Karpas-422 (cell line): ENCODE measurements around the gene CYP3A4. TPM values are rescaled to one million over a fixed set of nuclear protein-coding genes. Genes with fewer than 3 reads are reported as not detected.
"Not testable (repeated sequence)": the region's sequence is repeated elsewhere in the genome, so short reads cannot be mapped to it uniquely, and the experiment has no call there.

Experiments
- DNase-seq: peaks from one replicate; pipeline ENCODE4 v3.0.0-alpha.2; 2015
- H2AFZ ChIP-seq: fragments of 200-600 bp; sonication (generic); 2 replicates; pipeline ENCODE4 v1.6.1; 2014; ENCODE audit warnings: antibody characterized with exemption, low read length, mixed read lengths
- H3K27ac ChIP-seq: fragments of 200-600 bp; sonication (generic); 2 replicates; pipeline ENCODE4 v1.5.1; 2014; ENCODE audit warnings: mild to moderate bottlenecking, low read length, moderate library complexity
- H3K27me3 ChIP-seq: fragments of 200-600 bp; sonication (generic); 2 replicates; pipeline ENCODE4 v1.6.1; 2014; ENCODE audit warnings: low read length, mixed read lengths
- H3K36me3 ChIP-seq: fragments of 200-600 bp; sonication (generic); 2 replicates; pipeline ENCODE4 v1.6.1; 2014; ENCODE audit warnings: low read length, mixed read lengths; ENCODE audit not compliant: insufficient read depth
- H3K4me1 ChIP-seq: fragments of 200-600 bp; sonication (generic); 2 replicates; pipeline ENCODE4 v1.6.1; 2014; ENCODE audit warnings: mild to moderate bottlenecking, low read length, mixed read lengths
- H3K4me2 ChIP-seq: fragments of 200-600 bp; sonication (generic); 2 replicates; pipeline ENCODE4 v1.6.1; 2014; ENCODE audit warnings: low read length, low read depth, mild to moderate bottlenecking; ENCODE audit not compliant: poor library complexity, severe bottlenecking
- H3K4me3 ChIP-seq: fragments of 200-600 bp; sonication (generic); 2 replicates; pipeline ENCODE4 v1.5.1; 2014; ENCODE audit warnings: mild to moderate bottlenecking, antibody characterized with exemption, low read length, mixed read lengths
- H3K79me2 ChIP-seq: fragments of 200-600 bp; sonication (generic); 2 replicates; pipeline ENCODE4 v1.6.1; 2014; ENCODE audit warnings: mild to moderate bottlenecking, low read length, mixed read lengths
- H3K9ac ChIP-seq: fragments of 200-600 bp; sonication (generic); 2 replicates; pipeline ENCODE4 v1.6.0; 2014; ENCODE audit warnings: low read length
- H3K9me2 ChIP-seq: fragments of 200-600 bp; sonication (generic), shearing (Covaris generic); replicated peaks from 2 replicates; pipeline ENCODE4 v1.6.0; 2014; ENCODE audit warnings: mild to moderate bottlenecking, low read length, moderate library complexity; ENCODE audit not compliant: insufficient read depth
- H3K9me3 ChIP-seq: fragments of 300-700, 200-600 bp; sonication (generic); 2 replicates; pipeline ENCODE4 v1.6.1; 2014; ENCODE audit warnings: low read length, mixed read lengths
- H4K20me1 ChIP-seq: fragments of 200-600 bp; sonication (generic); 2 replicates; pipeline ENCODE4 v1.6.1; 2014; ENCODE audit warnings: mild to moderate bottlenecking, antibody characterized with exemption, low read length, low read depth; ENCODE audit not compliant: insufficient read depth
- total RNA-seq: library from RNA; depleted of rRNA; stranded (reverse); fragments of >200 nt; shearing (Covaris generic); gene quantifications from 2 replicates; pipeline ENCODE4 v1.2.3, GENCODE V29; 2014; ENCODE audit warnings: low replicate concordance

The CYP3A4 gene
- total RNA-seq, 1 experiment from 2014 or later, result not detected

- Histone ChIP-seq H3K9me2 (no peaks in the 10 kb centered on the region), H3K9ac (no peak overlapping the region), H3K4me3 (no peak overlapping the region), H3K36me3 (no peaks in the 10 kb centered on the region), H3K79me2 (no peaks in the 10 kb centered on the region), H3K9me3 (no peaks in the 10 kb centered on the region), H2AFZ (no peak overlapping the region), H3K4me2 (no peak overlapping the region), H4K20me1 (no peaks in the 10 kb centered on the region), H3K27me3 (no peaks in the 10 kb centered on the region), H3K4me1 (no peaks in the 10 kb centered on the region), H3K27ac (no peak overlapping the region)
- no peak for DNase-seq
Observed at GRCh38 chr7:99740573-99741440, 43.2 kb downstream of the CYP3A4 start.

DNA sequence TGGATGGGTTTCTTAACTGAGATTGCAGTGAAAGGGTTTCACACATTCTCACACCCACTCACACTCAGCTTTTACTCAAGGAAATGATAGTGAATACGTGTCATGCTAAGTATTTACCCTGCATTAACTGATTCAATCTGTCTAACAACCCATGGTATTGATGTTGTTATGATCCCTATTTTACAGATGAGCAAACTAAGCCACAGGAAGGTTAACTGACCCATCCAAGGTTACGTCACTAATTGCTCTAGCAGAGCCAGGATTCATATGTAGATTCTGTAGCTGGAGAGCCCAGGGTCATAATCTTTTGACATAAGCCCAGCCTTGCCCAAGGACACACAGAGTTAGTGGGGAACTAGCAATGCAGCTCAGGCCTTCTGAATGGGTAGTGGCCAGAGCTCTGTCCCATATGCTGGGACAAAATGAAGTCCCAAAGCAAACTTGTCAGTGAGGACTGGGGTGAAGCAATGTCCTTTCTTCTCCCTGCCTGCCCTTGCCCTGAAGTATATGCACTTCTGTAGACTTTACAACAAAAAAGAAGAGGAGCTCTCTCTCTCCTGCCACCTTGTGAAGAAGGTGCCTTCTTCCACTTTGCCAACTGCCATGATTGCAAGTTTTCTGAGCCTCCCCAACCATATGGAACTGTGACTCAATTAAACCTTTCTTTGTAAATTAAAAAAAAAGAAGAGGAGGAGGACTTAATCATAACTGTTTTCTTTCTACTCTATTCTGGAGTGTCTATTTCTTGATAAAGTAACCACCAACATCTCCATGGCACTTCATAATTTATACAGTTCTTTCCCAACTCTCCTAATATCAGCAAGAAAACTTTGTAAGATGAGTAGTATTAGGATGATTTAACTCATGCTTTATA is 44.0 kb downstream of the CYP3A4 start:
- Histone ChIP-seq H4K20me1 (no peaks in the 10 kb centered on the region), H3K4me1 (no peaks in the 10 kb centered on the region), H3K27me3 (no peaks in the 10 kb centered on the region), H3K9me3 (no peaks in the 10 kb centered on the region), H3K9me2 (no peaks in the 10 kb centered on the region), H3K4me2 (no peak overlapping the region), H3K27ac (no peak overlapping the region), H3K9ac (no peak overlapping the region), H3K4me3 (no peak overlapping the region), H3K36me3 (no peaks in the 10 kb centered on the region), H3K79me2 (no peaks in the 10 kb centered on the region), H2AFZ (no peak overlapping the region)
- no peak for DNase-seq

DNA sequence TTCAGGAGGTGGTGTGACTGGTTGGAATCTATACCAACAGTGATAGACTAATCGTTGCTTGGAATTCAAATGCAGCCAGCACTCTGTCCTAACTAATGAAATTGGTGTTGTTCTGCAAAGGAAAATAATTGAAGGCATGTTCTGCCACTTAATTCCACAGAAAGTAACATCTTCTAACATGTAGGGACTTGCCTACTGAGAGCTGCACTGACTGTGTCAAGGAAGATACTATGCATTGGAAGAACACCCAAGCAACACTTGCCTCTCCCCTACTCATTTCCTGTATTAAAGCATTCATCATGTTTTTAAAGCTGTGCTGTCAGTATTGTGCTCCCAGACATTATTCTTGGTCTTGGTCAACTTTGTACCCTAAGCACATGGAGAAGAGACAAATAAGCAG is 46.3 kb downstream of the CYP3A4 start:
- H3K4me3 ChIP-seq, result no peak overlapping the region
- no peaks in the 10 kb centered on the region for H3K9me2 ChIP-seq
- H2AFZ ChIP-seq, result no peak overlapping the region
- H3K36me3 ChIP-seq, result no peaks in the 10 kb centered on the region
- H3K27ac ChIP-seq, result no peak overlapping the region
- no peaks in the 10 kb centered on the region for H3K79me2 ChIP-seq
- H3K9me3 ChIP-seq, result no peaks in the 10 kb centered on the region
- no peak for DNase-seq
- no peak overlapping the region for H3K9ac ChIP-seq
- H3K27me3 ChIP-seq, result no peaks in the 10 kb centered on the region
- no peaks in the 10 kb centered on the region for H4K20me1 ChIP-seq
- H3K4me1 ChIP-seq, result no peaks in the 10 kb centered on the region
- no peak overlapping the region for H3K4me2 ChIP-seq

- not testable (repeated sequence) for H3K4me1 ChIP-seq, DNase-seq, H3K9me3 ChIP-seq, H3K4me3 ChIP-seq, H2AFZ ChIP-seq, H4K20me1 ChIP-seq, H3K9me2 ChIP-seq, H3K9ac ChIP-seq, H3K36me3 ChIP-seq, H3K79me2 ChIP-seq, H3K27me3 ChIP-seq, H3K4me2 ChIP-seq, H3K27ac ChIP-seq
Observed at GRCh38 chr7:99736667-99737066, 47.3 kb downstream of the CYP3A4 start.

DNA sequence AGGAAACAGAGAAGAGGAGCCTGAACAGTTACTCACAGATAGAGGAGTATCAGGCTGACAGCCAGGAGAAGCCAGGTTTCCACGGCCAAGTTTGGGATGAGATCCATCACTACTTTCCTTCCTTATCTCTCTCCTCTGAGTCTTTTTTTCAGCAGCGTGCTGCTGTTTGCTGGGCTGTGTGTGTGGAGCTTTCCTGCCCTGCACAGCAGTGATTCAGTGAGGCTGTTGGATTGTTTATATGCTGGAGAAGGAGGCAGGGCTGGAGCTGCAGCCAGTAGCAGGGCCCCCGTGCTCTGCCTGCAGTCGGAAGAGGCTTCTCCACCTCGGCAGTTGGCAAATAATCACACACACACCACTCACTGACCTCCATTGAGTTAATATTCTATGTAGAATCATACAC is 49.0 kb downstream of the CYP3A4 start, which contains the start of gene CYP3A7:
TSS of gene CYP3A7 (minus strand) at position 210 of the 400 bp plus-strand sequence. CDS start at position 107, 103 bp downstream.
- no peak within 1 kb of the TSS for H3K27ac ChIP-seq
- no peak within 1 kb of the TSS for H3K9ac ChIP-seq
- no peaks in the 10 kb centered on the region for H3K9me3 ChIP-seq
- no peaks in the 10 kb centered on the region for H3K36me3 ChIP-seq
- H3K4me2 ChIP-seq, result no peak within 1 kb of the TSS
- no peaks in the 10 kb centered on the region for H3K79me2 ChIP-seq
- no peaks in the 10 kb centered on the region for H3K9me2 ChIP-seq
- no peak within 1 kb of the TSS for H2AFZ ChIP-seq
- no peaks in the 10 kb centered on the region for H4K20me1 ChIP-seq
- no peak within 1 kb of the TSS for H3K4me3 ChIP-seq
- H3K27me3 ChIP-seq, result no peaks in the 10 kb centered on the region
- H3K4me1 ChIP-seq, result no peaks in the 10 kb centered on the region
- no peak for DNase-seq

- Histone ChIP-seq H3K9me3 (no peaks in the 10 kb centered on the region), H4K20me1 (no peaks in the 10 kb centered on the region), H3K4me1 (no peaks in the 10 kb centered on the region), H3K9ac (no peak overlapping the region), H3K36me3 (no peaks in the 10 kb centered on the region), H3K4me2 (no peak overlapping the region), H3K27ac (no peak overlapping the region), H3K27me3 (no peaks in the 10 kb centered on the region), H3K4me3 (no peak overlapping the region), H2AFZ (no peak overlapping the region), H3K79me2 (no peaks in the 10 kb centered on the region), H3K9me2 (no peaks in the 10 kb centered on the region)
- DNase-seq, result peak; percentile 67
Observed at GRCh38 chr7:99733448-99733847, 50.5 kb downstream of the CYP3A4 start.

DNA sequence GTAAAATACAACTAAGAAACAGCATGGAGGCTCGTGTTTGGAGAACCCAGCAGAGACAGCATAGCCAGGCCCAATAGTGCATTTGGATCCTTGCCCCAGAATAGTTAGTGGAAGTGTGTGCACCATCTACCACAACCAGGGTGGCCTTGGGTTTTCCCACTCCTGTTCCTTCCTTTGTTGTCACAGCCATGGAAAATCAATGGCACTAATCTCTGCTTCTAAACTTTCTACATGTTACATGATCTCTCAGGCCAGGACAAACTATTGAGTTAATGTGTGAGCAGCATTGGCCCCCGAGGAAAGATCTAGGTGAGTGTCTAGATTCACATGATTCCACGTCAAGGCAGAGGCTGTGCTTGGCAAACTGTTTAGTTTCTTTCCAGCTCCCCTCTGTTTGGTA is 51.0 kb downstream of the CYP3A4 start:
- Histone ChIP-seq H3K27ac (no peak overlapping the region), H3K9me3 (no peaks in the 10 kb centered on the region), H3K4me2 (no peak overlapping the region), H4K20me1 (no peaks in the 10 kb centered on the region), H3K79me2 (no peaks in the 10 kb centered on the region), H2AFZ (no peak overlapping the region), H3K4me3 (no peak overlapping the region), H3K4me1 (no peaks in the 10 kb centered on the region), H3K9ac (no peak overlapping the region), H3K27me3 (no peaks in the 10 kb centered on the region), H3K9me2 (no peaks in the 10 kb centered on the region), H3K36me3 (no peaks in the 10 kb centered on the region)
- no peak for DNase-seq

GRCh38 chr7:99731638-99732374 is 52.2 kb downstream of the CYP3A4 start:
- Histone ChIP-seq H3K4me1 (no peaks in the 10 kb centered on the region), H3K27ac (no peak overlapping the region), H3K36me3 (no peaks in the 10 kb centered on the region), H3K79me2 (no peaks in the 10 kb centered on the region), H3K9ac (no peak overlapping the region), H3K9me2 (no peaks in the 10 kb centered on the region), H2AFZ (no peak overlapping the region), H3K4me3 (no peak overlapping the region), H4K20me1 (no peaks in the 10 kb centered on the region), H3K27me3 (no peaks in the 10 kb centered on the region), H3K9me3 (no peaks in the 10 kb centered on the region), H3K4me2 (no peak overlapping the region)
- DNase-seq, result no peak
